B cell (primary cell): Measurements from ENCODE around the gene FBLN2. TPM values are rescaled to one million over a fixed set of nuclear protein-coding genes. Genes with fewer than 3 reads are reported as not detected.

ENCODE experiments used
- ATAC-seq: fragments of 200-7000 bp; cut with Tn5 transposase; one replicate; pipeline ENCODE4 v1.10.0; 2021; ENCODE audit warnings: low read depth, mild to moderate bottlenecking, moderate number of reproducible peaks, moderate library complexity
- CTCF ChIA-PET: fragments of 350-600 bp; sonication (Branson Sonifier 250); formaldehyde crosslinking; loops from one replicate; lab custom pipeline; 2021; ENCODE audit warnings: antibody characterized with exemption, inconsistent platforms; lab: Charles Lee
- POLR2A ChIA-PET: fragments of 350-600 bp; sonication (Branson Sonifier 250); formaldehyde crosslinking; loops from one replicate; lab custom pipeline; 2021; ENCODE audit warnings: antibody characterized with exemption; lab: Charles Lee
- DNase-seq: peaks from one replicate; pipeline ENCODE4 v3.0.0; 2013
- H2AFZ ChIP-seq: 2 replicates; pipeline ENCODE4 v1.6.1; 2012; ENCODE audit warnings: mild to moderate bottlenecking, low read depth, low read length; ENCODE audit not compliant: insufficient read depth, poor library complexity, severe bottlenecking
- H3K27ac ChIP-seq, 2 donors: 1 replicate in 1 of 2; 2 replicates in 1 of 2; pipeline ENCODE4 v1.5.1; 2012 to 2013; ENCODE audit warnings: low read length in 2 of 2, mild to moderate bottlenecking in 2 of 2, moderate library complexity in 1 of 2
- H3K27me3 ChIP-seq, 4 experiments: fragments of 200-600 bp in 1 of 4; sonication (generic) in 1 of 4; replicated peaks in 1 of 4; 1 replicate in 2 of 4; 2 replicates in 2 of 4; pipeline versions ENCODE4 v1.6.1 to v1.7.0; 2013 to 2016; ENCODE audit warnings: low read length in 3 of 4, mild to moderate bottlenecking in 2 of 4, mixed read lengths in 1 of 4, moderate library complexity in 1 of 4; ENCODE audit not compliant: insufficient read depth in 4 of 4, control insufficient read depth in 3 of 4; ENCODE audit errors: control extremely low read depth in 1 of 4
- H3K36me3 ChIP-seq, 2 experiments: replicated peaks in 1 of 2; 1 replicate in 1 of 2; 2 replicates in 1 of 2; pipeline versions ENCODE4 v1.6.1 to v1.7.1; 2013; ENCODE audit warnings: low read length in 1 of 2; ENCODE audit not compliant: insufficient read depth in 2 of 2, control insufficient read depth in 1 of 2; ENCODE audit errors: control extremely low read depth in 1 of 2, extremely low read depth in 1 of 2
- H3K4me1 ChIP-seq, 2 donors: fragments of 200-600 bp in 1 of 2; sonication (generic) in 1 of 2; 1 replicate in 1 of 2; 2 replicates in 1 of 2; pipeline versions ENCODE4 v1.5.1 to v1.6.1; 2013 to 2017; ENCODE audit warnings: low read length in 2 of 2; ENCODE audit not compliant: control insufficient read depth in 2 of 2, insufficient read depth in 2 of 2
- H3K4me2 ChIP-seq: replicated peaks from 2 replicates; pipeline ENCODE3; 2012; ENCODE audit warnings: mild to moderate bottlenecking, low read depth, low read length; ENCODE audit not compliant: poor library complexity, severe bottlenecking
- H3K4me3 ChIP-seq, 5 experiments: fragments of 200-600 bp in 1 of 5; sonication (generic) in 1 of 5; 1 replicate in 3 of 5; 2 replicates in 2 of 5; pipeline versions ENCODE4 v1.5.1 to v1.7.0; 2011 to 2016; ENCODE audit warnings: low read length in 4 of 5, mild to moderate bottlenecking in 4 of 5, low read depth in 2 of 5, control low read depth in 1 of 5, moderate library complexity in 1 of 5; ENCODE audit not compliant: insufficient read depth in 1 of 5; ENCODE audit errors: control extremely low read depth in 1 of 5, extremely low read depth in 1 of 5
- H3K79me2 ChIP-seq: fragments of 200-600 bp; sonication (generic); one replicate; pipeline ENCODE4 v1.6.0; 2016; ENCODE audit warnings: low read length; ENCODE audit not compliant: control insufficient read depth, insufficient read depth
- H3K9ac ChIP-seq: fragments of 200-600 bp; sonication (generic); 2 replicates; pipeline ENCODE4 v1.6.1; 2017; ENCODE audit warnings: mild to moderate bottlenecking, low read length, moderate library complexity
- H3K9me3 ChIP-seq, 3 donors: one replicate each; pipeline versions ENCODE4 v1.6.1 to v1.7.1; 2013; ENCODE audit warnings: low read length in 2 of 3; ENCODE audit not compliant: control insufficient read depth in 2 of 3, insufficient read depth in 1 of 3; ENCODE audit errors: control extremely low read depth in 1 of 3
- H4K20me1 ChIP-seq: 2 replicates; pipeline ENCODE4 v1.6.0; 2012; ENCODE audit warnings: mild to moderate bottlenecking, low read length; ENCODE audit not compliant: insufficient read depth, control insufficient read depth, poor library complexity, severe bottlenecking
- H3K27ac Mint-ChIP-seq: one replicate; pipeline ENCODE4 v1.8.0; 2021; ENCODE audit warnings: mixed read lengths
- H3K27me3 Mint-ChIP-seq: one replicate; pipeline ENCODE4 v1.8.0; 2021; ENCODE audit warnings: mixed read lengths
- H3K4me1 Mint-ChIP-seq: one replicate; pipeline ENCODE4 v1.8.0; 2021; ENCODE audit warnings: mixed read lengths
- H3K4me3 Mint-ChIP-seq: one replicate; pipeline ENCODE4 v1.8.0; 2021; ENCODE audit warnings: mixed read lengths
- H3K9me3 Mint-ChIP-seq: one replicate; pipeline ENCODE4 v1.8.0; 2022; ENCODE audit warnings: mixed read lengths; ENCODE audit not compliant: insufficient read depth
- CTCF ChIP-seq: fragments of 200-600 bp; IDR thresholded peaks from one replicate; pipeline ENCODE4 v1.8.0; 2022; ENCODE audit warnings: antibody characterized with exemption, mild to moderate bottlenecking
- EZH2 ChIP-seq: IDR thresholded peaks from 2 replicates; pipeline ENCODE4 v1.6.1; 2012; ENCODE audit warnings: borderline replicate concordance, low read depth, mild to moderate bottlenecking, moderate library complexity, low read length; ENCODE audit not compliant: insufficient read depth, poor library complexity, severe bottlenecking
- WGBS: methylation state at CpG from one replicate; pipeline ENCODE4 v1.1.5; 2013; ENCODE audit warnings: missing lambda C conversion rate; ENCODE audit not compliant: insufficient coverage; 5-methylcytosine and 5-hydroxymethylcytosine counted together
- intact Hi-C: fragments of 100-400 bp; cut with micrococcal nuclease; formaldehyde crosslinking; loops from one replicate; pipeline ENCODE4 v1.10.0; 2022
- polyA plus RNA-seq: library from polyadenylated mRNA; depleted of rRNA; stranded (reverse); fragments of >200 nt; gene quantifications from 2 replicates; pipeline ENCODE4 v1.2.3, GENCODE V29; 2012
- total RNA-seq, 2 donors: library from RNA; stranded (reverse); fragments of 120-200 nt in 1 of 2; gene quantifications; 1 replicate in 1 of 2; 2 replicates in 1 of 2; pipeline versions ENCODE4 v1.2.3 to v1.2.4, GENCODE V29; 2013 to 2022

FBLN2 gene
- total and polyA plus RNA-seq, 2 donors (not counting 1 experiment from before 2014, with no cell fraction given): 3.6 to 8.2 TPM

- Mint-ChIP-seq H3K9me3 (no peaks in the 10 kb centered on the region), H3K27ac (no peak overlapping the region), H3K27me3 (peaks cover 24% of the 10 kb centered on the region), H3K4me1 (peaks cover 35% of the 10 kb centered on the region), H3K4me3 (no peak overlapping the region)
- 96% methylated on average over 9 of the region's 9 CpGs for WGBS
- H3K4me1 ChIP-seq: peaks cover 37 to 41% of the 10 kb centered on the region in 2 donors
- TF ChIP-seq EZH2: no peak
- TF ChIP-seq CTCF: no peak
- ChIA-PET POLR2A (no interaction called here), CTCF (no interaction called here)
- no peaks in the 10 kb centered on the region for H3K36me3 ChIP-seq
- H3K4me3 ChIP-seq: no peak overlapping the region
- DNase-seq (no peak), ATAC-seq (no peak)
- no peak overlapping the region for H3K4me2 ChIP-seq
- H3K79me2 ChIP-seq: peaks cover 2% of the 10 kb centered on the region
- no peak overlapping the region for H2AFZ ChIP-seq
- peaks cover 0 to 4% (median 0%) of the 10 kb centered on the region in 3 donors for H3K9me3 ChIP-seq
- no peak overlapping the region for H3K9ac ChIP-seq
- peaks cover 0 to 10% (median 2%) of the 10 kb centered on the region in 4 experiments for H3K27me3 ChIP-seq
- H4K20me1 ChIP-seq: no peaks in the 10 kb centered on the region
- intact Hi-C loops: no loop called here
- no peak overlapping the region for H3K27ac ChIP-seq
These were observed 2.2 kb upstream of the FBLN2 start for GRCh38 chr3:13546667-13547171.

GRCh38 chr3:13547591-13548371 is 1.1 kb upstream of the FBLN2 start:
- H3K27ac Mint-ChIP-seq: peak overlapping the region; percentile 80
- no peak overlapping the region for H3K27ac ChIP-seq
- peaks cover 0 to 8% (median 0%) of the 10 kb centered on the region in 3 donors for H3K9me3 ChIP-seq
- no peak overlapping the region for H3K9ac ChIP-seq
- H3K4me1 Mint-ChIP-seq: peaks cover 35% of the 10 kb centered on the region
- no peaks in the 10 kb centered on the region for H3K9me3 Mint-ChIP-seq
- H3K4me2 ChIP-seq: no peak overlapping the region
- ATAC-seq (no peak), DNase-seq (no peak)
- peak overlapping the region; percentile 33 for H2AFZ ChIP-seq
- TF ChIP-seq CTCF (no peak), EZH2 (no peak)
- no peaks in the 10 kb centered on the region for H3K36me3 ChIP-seq
- intact Hi-C loops: no loop called here
- 94% methylated on average over 6 of the region's 10 CpGs for WGBS
- H3K4me1 ChIP-seq: peaks cover 37 to 51% of the 10 kb centered on the region in 2 donors
- H3K79me2 ChIP-seq: peaks cover 7% of the 10 kb centered on the region
- ChIA-PET POLR2A (no interaction called here), CTCF (no interaction called here)
- H4K20me1 ChIP-seq: no peaks in the 10 kb centered on the region
- peaks cover 0 to 13% (median 2%) of the 10 kb centered on the region in 4 experiments for H3K27me3 ChIP-seq
- H3K4me3 ChIP-seq: no peak overlapping the region
- H3K4me3 Mint-ChIP-seq: peak overlapping the region; percentile 82
- peaks cover 24% of the 10 kb centered on the region for H3K27me3 Mint-ChIP-seq
